ENCODE data around the gene KRT33B.

Gene KRT33B

DNA sequence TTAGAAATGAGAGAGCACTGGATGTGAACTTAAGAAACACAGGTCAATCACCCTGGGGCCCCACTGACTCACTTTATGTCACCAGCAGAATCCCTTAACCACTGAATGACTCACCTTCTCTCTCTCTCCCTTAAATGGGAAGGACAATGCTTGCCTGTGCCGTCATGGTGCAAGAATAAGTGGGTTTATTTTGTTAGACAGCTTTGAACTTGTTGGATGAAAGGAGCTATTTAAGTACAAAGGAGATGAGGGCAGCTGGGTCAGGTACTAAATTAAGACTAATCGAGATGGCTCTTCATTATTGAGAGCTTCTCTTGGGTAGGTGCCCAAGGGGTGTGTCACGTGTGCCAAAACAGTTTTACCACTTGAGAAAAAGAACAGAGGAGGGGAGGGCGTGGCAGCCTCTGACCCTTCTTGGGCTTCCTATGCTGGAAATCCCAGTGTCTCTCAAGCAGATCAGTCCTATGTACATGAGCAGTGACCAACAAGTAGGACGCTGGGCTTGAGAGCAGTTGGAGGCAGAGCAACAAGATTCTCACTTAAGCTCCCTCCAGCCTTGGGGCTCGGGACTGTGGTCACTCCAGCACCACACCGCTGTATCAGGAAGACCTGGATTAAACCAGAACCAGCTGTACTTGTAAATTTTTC lies 34.5 kb upstream of the KRT33B start (continued):
- TF ChIP-seq, protein P1, sequence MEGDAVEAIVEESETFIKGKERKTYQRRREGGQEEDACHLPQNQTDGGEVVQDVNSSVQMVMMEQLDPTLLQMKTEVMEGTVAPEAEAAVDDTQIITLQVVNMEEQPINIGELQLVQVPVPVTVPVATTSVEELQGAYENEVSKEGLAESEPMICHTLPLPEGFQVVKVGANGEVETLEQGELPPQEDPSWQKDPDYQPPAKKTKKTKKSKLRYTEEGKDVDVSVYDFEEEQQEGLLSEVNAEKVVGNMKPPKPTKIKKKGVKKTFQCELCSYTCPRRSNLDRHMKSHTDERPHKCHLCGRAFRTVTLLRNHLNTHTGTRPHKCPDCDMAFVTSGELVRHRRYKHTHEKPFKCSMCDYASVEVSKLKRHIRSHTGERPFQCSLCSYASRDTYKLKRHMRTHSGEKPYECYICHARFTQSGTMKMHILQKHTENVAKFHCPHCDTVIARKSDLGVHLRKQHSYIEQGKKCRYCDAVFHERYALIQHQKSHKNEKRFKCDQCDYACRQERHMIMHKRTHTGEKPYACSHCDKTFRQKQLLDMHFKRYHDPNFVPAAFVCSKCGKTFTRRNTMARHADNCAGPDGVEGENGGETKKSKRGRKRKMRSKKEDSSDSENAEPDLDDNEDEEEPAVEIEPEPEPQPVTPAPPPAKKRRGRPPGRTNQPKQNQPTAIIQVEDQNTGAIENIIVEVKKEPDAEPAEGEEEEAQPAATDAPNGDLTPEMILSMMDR (tag by site-specific recombination; IDR thresholded peaks at IDR 0.05) = no peak
- TF ChIP-seq, protein P2, sequence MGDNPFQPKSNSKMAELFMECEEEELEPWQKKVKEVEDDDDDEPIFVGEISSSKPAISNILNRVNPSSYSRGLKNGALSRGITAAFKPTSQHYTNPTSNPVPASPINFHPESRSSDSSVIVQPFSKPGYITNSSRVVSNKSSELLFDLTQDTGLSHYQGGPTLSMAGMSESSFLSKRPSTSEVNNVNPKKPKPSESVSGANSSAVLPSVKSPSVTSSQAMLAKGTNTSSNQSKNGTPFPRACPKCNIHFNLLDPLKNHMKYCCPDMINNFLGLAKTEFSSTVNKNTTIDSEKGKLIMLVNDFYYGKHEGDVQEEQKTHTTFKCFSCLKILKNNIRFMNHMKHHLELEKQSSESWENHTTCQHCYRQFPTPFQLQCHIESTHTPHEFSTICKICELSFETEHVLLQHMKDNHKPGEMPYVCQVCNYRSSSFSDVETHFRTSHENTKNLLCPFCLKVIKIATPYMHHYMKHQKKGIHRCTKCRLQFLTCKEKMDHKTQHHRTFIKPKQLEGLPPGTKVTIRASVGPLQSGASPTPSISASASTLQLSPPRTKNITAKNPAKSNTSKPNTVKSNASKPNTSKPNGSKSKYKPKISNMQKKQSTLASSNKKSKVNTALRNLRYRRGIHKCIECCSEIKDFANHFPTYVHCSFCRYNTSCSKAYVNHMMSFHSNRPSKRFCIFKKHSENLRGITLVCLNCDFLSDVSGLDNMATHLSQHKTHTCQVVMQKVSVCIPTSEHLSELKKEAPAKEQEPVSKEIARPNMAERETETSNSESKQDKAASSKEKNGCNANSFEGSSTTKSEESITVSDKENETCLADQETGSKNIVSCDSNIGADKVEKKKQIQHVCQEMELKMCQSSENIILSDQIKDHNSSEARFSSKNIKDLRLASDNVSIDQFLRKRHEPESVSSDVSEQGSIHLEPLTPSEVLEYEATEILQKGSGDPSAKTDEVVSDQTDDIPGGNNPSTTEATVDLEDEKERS (tag by site-specific recombination; IDR thresholded peaks at IDR 0.05) = no peak
- TF ChIP-seq ZFP41 (tag by site-specific recombination; IDR thresholded peaks at IDR 0.05; ENCODE audit: borderline replicate concordance) = no peak
- TF ChIP-seq, protein P3, sequence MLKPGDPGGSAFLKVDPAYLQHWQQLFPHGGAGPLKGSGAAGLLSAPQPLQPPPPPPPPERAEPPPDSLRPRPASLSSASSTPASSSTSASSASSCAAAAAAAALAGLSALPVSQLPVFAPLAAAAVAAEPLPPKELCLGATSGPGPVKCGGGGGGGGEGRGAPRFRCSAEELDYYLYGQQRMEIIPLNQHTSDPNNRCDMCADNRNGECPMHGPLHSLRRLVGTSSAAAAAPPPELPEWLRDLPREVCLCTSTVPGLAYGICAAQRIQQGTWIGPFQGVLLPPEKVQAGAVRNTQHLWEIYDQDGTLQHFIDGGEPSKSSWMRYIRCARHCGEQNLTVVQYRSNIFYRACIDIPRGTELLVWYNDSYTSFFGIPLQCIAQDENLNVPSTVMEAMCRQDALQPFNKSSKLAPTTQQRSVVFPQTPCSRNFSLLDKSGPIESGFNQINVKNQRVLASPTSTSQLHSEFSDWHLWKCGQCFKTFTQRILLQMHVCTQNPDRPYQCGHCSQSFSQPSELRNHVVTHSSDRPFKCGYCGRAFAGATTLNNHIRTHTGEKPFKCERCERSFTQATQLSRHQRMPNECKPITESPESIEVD (tag by site-specific recombination; IDR thresholded peaks at IDR 0.05) = peak; percentile 66
- TF ChIP-seq OVOL3 (tag by site-specific recombination; IDR thresholded peaks at IDR 0.05) = no peak
- TF ChIP-seq ZNF214 (tag by site-specific recombination; IDR thresholded peaks at IDR 0.05; ENCODE audit: borderline replicate concordance) = no peak
- no peak for TF ChIP-seq ZNF426 (tag by site-specific recombination; IDR thresholded peaks at IDR 0.05)
- no peak for TF ChIP-seq ZNF350 (tag by site-specific recombination; IDR thresholded peaks at IDR 0.05)
- TF ChIP-seq, protein P4, sequence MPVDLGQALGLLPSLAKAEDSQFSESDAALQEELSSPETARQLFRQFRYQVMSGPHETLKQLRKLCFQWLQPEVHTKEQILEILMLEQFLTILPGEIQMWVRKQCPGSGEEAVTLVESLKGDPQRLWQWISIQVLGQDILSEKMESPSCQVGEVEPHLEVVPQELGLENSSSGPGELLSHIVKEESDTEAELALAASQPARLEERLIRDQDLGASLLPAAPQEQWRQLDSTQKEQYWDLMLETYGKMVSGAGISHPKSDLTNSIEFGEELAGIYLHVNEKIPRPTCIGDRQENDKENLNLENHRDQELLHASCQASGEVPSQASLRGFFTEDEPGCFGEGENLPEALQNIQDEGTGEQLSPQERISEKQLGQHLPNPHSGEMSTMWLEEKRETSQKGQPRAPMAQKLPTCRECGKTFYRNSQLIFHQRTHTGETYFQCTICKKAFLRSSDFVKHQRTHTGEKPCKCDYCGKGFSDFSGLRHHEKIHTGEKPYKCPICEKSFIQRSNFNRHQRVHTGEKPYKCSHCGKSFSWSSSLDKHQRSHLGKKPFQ (tag by site-specific recombination; IDR thresholded peaks at IDR 0.05) = no peak
- peak; percentile 24; the same call in 1 of the 2 replicates for TF ChIP-seq SP2 (tag by site-specific recombination; IDR thresholded peaks at IDR 0.05)

DNA sequence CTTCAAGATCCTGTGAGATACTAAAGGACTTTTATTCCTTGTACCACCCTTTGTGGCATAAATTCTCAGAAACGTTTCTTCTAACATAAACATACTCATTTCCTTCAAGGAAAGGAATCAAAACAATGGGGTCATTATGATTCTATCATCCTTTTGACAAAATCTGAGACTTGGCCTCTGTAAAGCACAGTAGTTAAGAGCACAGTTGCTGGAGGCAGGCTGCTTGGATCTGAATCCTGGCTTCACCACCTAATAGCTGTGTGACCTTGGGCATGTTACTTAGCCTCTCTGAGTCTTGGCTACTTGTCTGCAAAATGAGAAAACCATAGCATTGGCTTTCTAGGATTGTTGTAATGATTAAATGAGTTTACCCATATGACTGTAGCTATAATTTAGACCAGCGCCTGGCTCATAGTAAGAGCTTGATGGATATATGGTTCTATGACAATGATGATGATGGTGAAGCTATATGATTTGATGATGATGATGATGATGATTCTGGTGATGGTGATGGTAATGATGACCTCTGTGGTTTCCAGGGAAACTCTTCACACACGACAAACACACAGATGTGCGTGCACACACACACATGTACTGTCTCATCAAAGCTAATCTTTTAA lies 33.9 kb upstream of the KRT33B start:
- ChIA-PET POLR2A (interaction anchor here (1.2 to 1.6 kb wide), 3 partner anchors 58 to 285 kb away, joined by 3 to 6 read pairs (median 4); partner anchors contain the start of gene KRT19), CTCF (interaction anchor here (0.9 to 2.5 kb wide), 8 partner anchors 14 to 494 kb away, joined by 3 to 13 read pairs (median 4); no protein-coding TSS in a partner anchor)
- no peak overlapping the region for H3K27ac ChIP-seq (ENCODE audit: extremely low read depth, low read depth, low read length)
- H3K4me3 ChIP-seq (ENCODE audit: low read depth, low read length) = no peak overlapping the region
- peaks cover 13% of the 10 kb centered on the region for H3K4me1 ChIP-seq (ENCODE audit: control insufficient read depth, insufficient read depth, low read length)
- H3K9me3 ChIP-seq (ENCODE audit: control insufficient read depth, insufficient read depth, low read depth, low read length) = no peaks in the 10 kb centered on the region
- no peaks in the 10 kb centered on the region for H3K36me3 ChIP-seq (ENCODE audit: control insufficient read depth in 2 of 2, insufficient read depth in 1 of 2, low read length in 2 of 2)
- TF ChIP-seq ZNF169 (tag by site-specific recombination; IDR thresholded peaks at IDR 0.05) (peak; percentile 22; the same call in 1 of the 2 replicates), TRIM28 (IDR thresholded peaks at IDR 0.05; ENCODE audit: borderline replicate concordance, low read length) (0 out of 2 replicates have a peak, but pooled peaks have one; percentile 17), ZNF777 (tag by site-specific recombination; IDR thresholded peaks at IDR 0.05; ENCODE audit: borderline replicate concordance) (no peak), ZFP37 (tag by site-specific recombination; IDR thresholded peaks at IDR 0.05) (0 out of 2 replicates have a peak, but pooled peaks have one; percentile 73), ZNF223 (tag by site-specific recombination; IDR thresholded peaks at IDR 0.05) (0 out of 2 replicates have a peak, but pooled peaks have one; percentile 8), ZNF768 (tag by site-specific recombination; IDR thresholded peaks at IDR 0.05) (peak; percentile 95), ZNF549 (tag by site-specific recombination; IDR thresholded peaks at IDR 0.05) (no peak), ZNF664 (tag by site-specific recombination; IDR thresholded peaks at IDR 0.05) (peak; percentile 60)
- TF ChIP-seq, protein P5, sequence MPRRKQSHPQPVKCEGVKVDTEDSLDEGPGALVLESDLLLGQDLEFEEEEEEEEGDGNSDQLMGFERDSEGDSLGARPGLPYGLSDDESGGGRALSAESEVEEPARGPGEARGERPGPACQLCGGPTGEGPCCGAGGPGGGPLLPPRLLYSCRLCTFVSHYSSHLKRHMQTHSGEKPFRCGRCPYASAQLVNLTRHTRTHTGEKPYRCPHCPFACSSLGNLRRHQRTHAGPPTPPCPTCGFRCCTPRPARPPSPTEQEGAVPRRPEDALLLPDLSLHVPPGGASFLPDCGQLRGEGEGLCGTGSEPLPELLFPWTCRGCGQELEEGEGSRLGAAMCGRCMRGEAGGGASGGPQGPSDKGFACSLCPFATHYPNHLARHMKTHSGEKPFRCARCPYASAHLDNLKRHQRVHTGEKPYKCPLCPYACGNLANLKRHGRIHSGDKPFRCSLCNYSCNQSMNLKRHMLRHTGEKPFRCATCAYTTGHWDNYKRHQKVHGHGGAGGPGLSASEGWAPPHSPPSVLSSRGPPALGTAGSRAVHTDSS (tag by site-specific recombination; IDR thresholded peaks at IDR 0.05) = peak; percentile 92
- TF ChIP-seq, protein P6, sequence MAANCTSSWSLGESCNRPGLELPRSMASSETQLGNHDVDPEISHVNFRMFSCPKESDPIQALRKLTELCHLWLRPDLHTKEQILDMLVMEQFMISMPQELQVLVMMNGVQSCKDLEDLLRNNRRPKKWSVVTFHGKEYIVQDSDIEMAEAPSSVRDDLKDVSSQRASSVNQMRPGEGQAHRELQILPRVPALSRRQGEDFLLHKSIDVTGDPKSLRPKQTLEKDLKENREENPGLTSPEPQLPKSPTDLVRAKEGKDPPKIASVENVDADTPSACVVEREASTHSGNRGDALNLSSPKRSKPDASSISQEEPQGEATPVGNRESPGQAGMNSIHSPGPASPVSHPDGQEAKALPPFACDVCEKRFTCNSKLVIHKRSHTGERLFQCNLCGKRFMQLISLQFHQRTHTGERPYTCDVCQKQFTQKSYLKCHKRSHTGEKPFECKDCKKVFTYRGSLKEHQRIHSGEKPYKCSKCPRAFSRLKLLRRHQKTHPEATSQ (tag by site-specific recombination; IDR thresholded peaks at IDR 0.05) = 0 out of 2 replicates have a peak, but pooled peaks have one; percentile 11
- TF ChIP-seq, protein P7, sequence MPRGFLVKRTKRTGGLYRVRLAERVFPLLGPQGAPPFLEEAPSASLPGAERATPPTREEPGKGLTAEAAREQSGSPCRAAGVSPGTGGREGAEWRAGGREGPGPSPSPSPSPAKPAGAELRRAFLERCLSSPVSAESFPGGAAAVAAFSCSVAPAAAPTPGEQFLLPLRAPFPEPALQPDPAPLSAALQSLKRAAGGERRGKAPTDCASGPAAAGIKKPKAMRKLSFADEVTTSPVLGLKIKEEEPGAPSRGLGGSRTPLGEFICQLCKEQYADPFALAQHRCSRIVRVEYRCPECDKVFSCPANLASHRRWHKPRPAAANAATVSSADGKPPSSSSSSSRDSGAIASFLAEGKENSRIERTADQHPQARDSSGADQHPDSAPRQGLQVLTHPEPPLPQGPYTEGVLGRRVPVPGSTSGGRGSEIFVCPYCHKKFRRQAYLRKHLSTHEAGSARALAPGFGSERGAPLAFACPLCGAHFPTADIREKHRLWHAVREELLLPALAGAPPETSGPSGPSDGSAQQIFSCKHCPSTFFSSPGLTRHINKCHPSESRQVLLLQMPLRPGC (tag by site-specific recombination; IDR thresholded peaks at IDR 0.05) = no peak
